H1 (cell line): ENCODE data around the gene MAP3K10. TPM values are rescaled to one million over a fixed set of nuclear protein-coding genes. Genes with fewer than 3 reads are reported as not detected.

Experiments used
- CTCF ChIA-PET: fragments of 300-600 bp; sonication (Branson Sonifier 250); formaldehyde crosslinking; loops from one replicate; lab custom pipeline; 2021; ENCODE audit not compliant: partially characterized antibody; lab: Charles Lee
- POLR2A ChIA-PET: fragments of 300-600 bp; sonication (Branson Sonifier 250); formaldehyde crosslinking; loops from one replicate; lab custom pipeline; 2021; ENCODE audit warnings: inconsistent platforms; ENCODE audit not compliant: partially characterized antibody; lab: Charles Lee
- DNase-seq, 2 experiments: peaks; one replicate each; pipeline versions ENCODE4 v3.0.0 to v3.0.0-alpha.2; 2010 to 2022; ENCODE audit warnings: low spot score in 2 of 2, low read depth in 1 of 2, mixed read lengths in 1 of 2
- FAIRE-seq: peaks from 2 replicates; lab custom pipeline; 2011; peaks lifted over from hg19 to GRCh38; lab: Jason Lieb, UNC
- H2AFZ ChIP-seq: 2 replicates; pipeline ENCODE4 v1.8.1; 2012; ENCODE audit warnings: low read length, inconsistent platforms
- H2AK5ac ChIP-seq: 2 replicates; pipeline ENCODE4 v1.6.1; 2013; ENCODE audit warnings: low read depth, low read length
- H2BK120ac ChIP-seq: replicated peaks from 2 replicates; pipeline ENCODE3; 2013; ENCODE audit warnings: low read depth, low read length, inconsistent platforms
- H2BK12ac ChIP-seq: 2 replicates; pipeline ENCODE4 v1.6.1; 2013; ENCODE audit warnings: low read depth, low read length
- H2BK15ac ChIP-seq: 2 replicates; pipeline ENCODE4 v1.6.1; 2013; ENCODE audit warnings: low read length
- H2BK20ac ChIP-seq: 2 replicates; pipeline ENCODE4 v1.6.1; 2013; ENCODE audit warnings: low read length
- H2BK5ac ChIP-seq: 2 replicates; pipeline ENCODE4 v1.6.1; 2013; ENCODE audit warnings: low read depth, low read length
- H3K14ac ChIP-seq: 2 replicates; pipeline ENCODE4 v1.6.1; 2013; ENCODE audit warnings: inconsistent platforms; ENCODE audit not compliant: insufficient read length
- H3K18ac ChIP-seq: 2 replicates; pipeline ENCODE4 v1.6.1; 2013; ENCODE audit warnings: low read length; ENCODE audit errors: extremely low read depth
- H3K23ac ChIP-seq: 2 replicates; pipeline ENCODE4 v1.6.1; 2013; ENCODE audit warnings: inconsistent platforms; ENCODE audit not compliant: insufficient read length
- H3K23me2 ChIP-seq: 2 replicates; pipeline ENCODE4 v1.6.1; 2013; ENCODE audit warnings: low read depth, low read length
- H3K27ac ChIP-seq: 2 replicates; pipeline ENCODE4 v1.6.1; 2011; ENCODE audit warnings: low read depth, low read length, inconsistent platforms
- H3K27me3 ChIP-seq, 4 experiments: replicated peaks in 1 of 4; 1 replicate in 1 of 4; 2 replicates in 3 of 4; pipeline versions ENCODE4 v1.6.1 to v1.8.1; 2011 to 2013; ENCODE audit warnings: low read length in 3 of 4, mild to moderate bottlenecking in 3 of 4, inconsistent platforms in 2 of 4, mixed read lengths in 2 of 4, moderate library complexity in 1 of 4; ENCODE audit not compliant: control insufficient read depth in 3 of 4, insufficient read depth in 3 of 4; ENCODE audit errors: extremely low read depth in 1 of 4
- H3K36me3 ChIP-seq, 4 experiments: 2 replicates each; pipeline versions ENCODE4 v1.6.1 to v1.8.1; 2011 to 2013; ENCODE audit warnings: mild to moderate bottlenecking in 4 of 4, low read length in 3 of 4, moderate library complexity in 2 of 4, control low read depth in 1 of 4, inconsistent platforms in 1 of 4; ENCODE audit not compliant: insufficient read depth in 4 of 4, control insufficient read depth in 2 of 4
- H3K4ac ChIP-seq: replicated peaks from 2 replicates; pipeline ENCODE3; 2013; ENCODE audit warnings: low read length, low read depth, mixed read lengths, inconsistent platforms; ENCODE audit not compliant: insufficient read length
- H3K4me1 ChIP-seq, 4 experiments: replicated peaks in 1 of 4; 1 replicate in 1 of 4; 2 replicates in 3 of 4; pipeline versions ENCODE4 v1.6.1 to v1.8.1; 2011 to 2013; ENCODE audit warnings: low read length in 3 of 4, inconsistent platforms in 2 of 4, mixed read lengths in 1 of 4; ENCODE audit not compliant: insufficient read depth in 4 of 4, control insufficient read depth in 3 of 4
- H3K4me2 ChIP-seq, 2 experiments: 2 replicates each; pipeline versions ENCODE4 v1.6.1 to v1.8.1; 2011 to 2013; ENCODE audit warnings: low read depth in 2 of 2, low read length in 2 of 2, control low read depth in 1 of 2, inconsistent platforms in 1 of 2, mild to moderate bottlenecking in 1 of 2; ENCODE audit not compliant: insufficient read depth in 1 of 2
- H3K4me3 ChIP-seq, 4 experiments: fragments of 200-600, 300-600 bp in 1 of 4; sonication (generic), shearing (Covaris generic), sonication (Bioruptor Twin) in 1 of 4; 2 replicates each; pipeline versions ENCODE4 v1.5.1 to v1.8.1; 2011 to 2016; ENCODE audit warnings: low read length in 4 of 4, low read depth in 3 of 4, control low read depth in 2 of 4, inconsistent platforms in 2 of 4, mild to moderate bottlenecking in 2 of 4, mixed read lengths in 1 of 4, moderate library complexity in 1 of 4; ENCODE audit not compliant: insufficient read depth in 2 of 4; ENCODE audit errors: extremely low read depth in 1 of 4
- H3K56ac ChIP-seq: replicated peaks from 2 replicates; pipeline ENCODE3; 2013; ENCODE audit warnings: low read depth, mild to moderate bottlenecking, mixed read lengths, low read length, inconsistent platforms; ENCODE audit not compliant: insufficient read length
- H3K79me1 ChIP-seq: 2 replicates; pipeline ENCODE4 v1.6.1; 2013; ENCODE audit warnings: low read depth, low read length, control low read depth
- H3K79me2 ChIP-seq, 2 experiments: 2 replicates each; pipeline versions ENCODE4 v1.6.1 to v1.8.1; 2012 to 2013; ENCODE audit warnings: low read length in 2 of 2, mild to moderate bottlenecking in 2 of 2, inconsistent platforms in 1 of 2; ENCODE audit not compliant: insufficient read depth in 2 of 2, control insufficient read depth in 1 of 2
- H3K9ac ChIP-seq, 4 experiments: replicated peaks in 1 of 4; 1 replicate in 1 of 4; 2 replicates in 3 of 4; pipeline versions ENCODE4 v1.6.1 to v1.8.1; 2011 to 2013; ENCODE audit warnings: low read depth in 3 of 4, low read length in 3 of 4, control low read depth in 2 of 4, mild to moderate bottlenecking in 2 of 4, moderate library complexity in 2 of 4, inconsistent platforms in 1 of 4; ENCODE audit errors: extremely low read depth in 1 of 4
- H3K9me3 ChIP-seq, 2 experiments: 2 replicates each; pipeline versions ENCODE4 v1.6.1 to v1.8.1; 2012 to 2013; ENCODE audit warnings: mild to moderate bottlenecking in 2 of 2, moderate library complexity in 2 of 2, control low read depth in 1 of 2, inconsistent platforms in 1 of 2, low read depth in 1 of 2, low read length in 1 of 2, mixed read lengths in 1 of 2; ENCODE audit not compliant: insufficient read depth in 2 of 2
- H4K20me1 ChIP-seq, 2 experiments: replicated peaks in 1 of 2; 2 replicates each; pipeline versions ENCODE3 to v1.8.1; 2011 to 2013; ENCODE audit warnings: inconsistent platforms in 2 of 2, low read length in 2 of 2, mild to moderate bottlenecking in 1 of 2; ENCODE audit not compliant: insufficient read depth in 2 of 2, control insufficient read depth in 1 of 2
- H4K5ac ChIP-seq: 2 replicates; pipeline ENCODE4 v1.6.1; 2013; ENCODE audit warnings: low read length, low read depth, mixed read lengths, inconsistent platforms; ENCODE audit not compliant: insufficient read length
- H4K8ac ChIP-seq: 2 replicates; pipeline ENCODE4 v1.8.0; 2013; ENCODE audit warnings: mild to moderate bottlenecking, moderate library complexity, low read length, inconsistent platforms; ENCODE audit not compliant: insufficient read depth; ENCODE audit errors: extremely low read depth
- H4K91ac ChIP-seq: replicated peaks from 2 replicates; pipeline ENCODE3; 2013; ENCODE audit warnings: low read length, mixed read lengths, inconsistent platforms; ENCODE audit not compliant: insufficient read length
- CHD1 ChIP-seq: IDR thresholded peaks from 2 replicates; pipeline ENCODE4 v1.6.1; 2012; ENCODE audit warnings: low read depth, low read length, improper control_type of control experiment
- JUN ChIP-seq: IDR thresholded peaks from 2 replicates; pipeline ENCODE4 v1.6.1; 2011; ENCODE audit warnings: low read depth, mild to moderate bottlenecking, improper control_type of control experiment, low read length
- ZNF274 ChIP-seq: IDR thresholded peaks from 2 replicates; pipeline ENCODE4 v1.7.0; 2012; ENCODE audit warnings: low read length, borderline replicate concordance; ENCODE audit errors: extremely low read depth
- WGBS, 2 experiments: shearing (Covaris generic) in 1 of 2; methylation state at CpG; one replicate each; pipeline versions ENCODE4 v1.1.6 to v1.1.7; 2013 to 2015; ENCODE audit warnings: low lambda C conversion rate in 2 of 2, mixed read lengths in 2 of 2, inconsistent platforms in 1 of 2, low coverage in 1 of 2, missing lambda C conversion rate in 1 of 2; ENCODE audit not compliant: insufficient replicate concordance in 2 of 2, insufficient coverage in 1 of 2, insufficient read length in 1 of 2; ENCODE audit errors: extremely low coverage in 1 of 2, missing lambda C conversion rate in 1 of 2; 5-methylcytosine and 5-hydroxymethylcytosine counted together
- polyA plus RNA-seq, 7 experiments: library from polyadenylated mRNA; depleted of rRNA in 3 of 7; stranded (reverse) in 5 of 7; unstranded in 2 of 7; fragments of >200 nt in 5 of 7; fragments of 200-250 nt in 2 of 7; gene quantifications; 1 replicate in 5 of 7; 2 replicates in 1 of 7; 4 replicates in 1 of 7; pipeline versions ENCODE4 v1.2.1 to v1.2.3, GENCODE V29; 2011 to 2013; ENCODE audit warnings: missing spikeins in 2 of 7, mixed read lengths in 2 of 7
- total RNA-seq: library from RNA; stranded (reverse); fragmentation: NEBNext Ultra II Directional; extraction: Animal tissue kit (Norgen Biotek cat#: 25700); gene quantifications from 2 replicates; pipeline ENCODE4 v1.2.1, GENCODE V29; 2021

MAP3K10 gene
- total and polyA plus RNA-seq, 2 of the 8 experiments (the other 6 are each of a cell fraction or from before 2014, with no cell fraction given), result 4.9 to 15.9 TPM

DNA sequence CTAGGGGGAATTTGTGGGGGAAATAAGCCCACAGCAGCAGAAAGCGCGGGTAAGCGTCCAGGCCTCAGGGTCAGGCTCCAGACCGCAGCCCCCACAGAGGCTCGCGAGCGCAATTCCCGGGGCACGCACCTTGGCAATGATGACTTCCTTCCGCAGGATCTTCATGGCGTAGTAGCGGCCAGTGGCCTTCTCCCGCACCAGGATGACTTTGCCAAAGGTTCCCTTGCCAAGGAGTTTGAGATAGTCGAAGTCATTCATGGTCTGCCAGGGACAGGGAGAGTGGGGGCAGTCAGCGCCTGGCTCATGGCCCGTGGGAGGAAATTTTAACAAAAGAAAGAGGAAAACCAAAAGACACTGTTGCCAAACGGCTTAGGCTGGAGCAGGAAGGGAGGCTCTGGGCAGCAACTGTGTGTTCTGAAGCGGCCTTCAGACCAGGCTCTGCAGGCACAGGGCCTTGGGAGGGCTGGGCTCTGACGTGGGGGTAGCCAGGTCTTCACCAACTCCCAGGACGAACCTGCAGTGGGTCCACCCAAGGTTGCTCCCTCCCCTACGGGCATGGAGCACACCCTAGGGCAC lies 50.7 kb downstream of the MAP3K10 start:
- no peak overlapping the region for H2AK5ac ChIP-seq
- H3K79me1 ChIP-seq, result peaks cover 5% of the 10 kb centered on the region
- H2AFZ ChIP-seq, result no peak overlapping the region
- H3K4ac ChIP-seq, result no peak overlapping the region
- no peak for DNase-seq
- no peaks in the 10 kb centered on the region; a peak in 1 of 7 replicates for H3K4me1 ChIP-seq
- ChIA-PET CTCF (interaction anchor here (0.6 to 1.8 kb wide), 3 partner anchors 8 to 51 kb away, joined by 3 to 6 read pairs (median 6); no protein-coding TSS in a partner anchor), POLR2A (interaction anchor here (1.4 kb wide), 2 partner anchors 15 to 39 kb away, joined by 3 to 4 read pairs; partner anchors contain the start of gene CCNP)
- H3K4me3 ChIP-seq, result no peak overlapping the region
- no peak overlapping the region for H2BK5ac ChIP-seq
- no peak overlapping the region for H3K14ac ChIP-seq
- no peak overlapping the region for H3K9ac ChIP-seq
- no peak overlapping the region for H2BK120ac ChIP-seq
- H2BK12ac ChIP-seq, result no peak overlapping the region
- no peak overlapping the region for H2BK15ac ChIP-seq
- H4K20me1 ChIP-seq, result peaks cover 2 to 7% of the 10 kb centered on the region in 2 experiments
- no peak overlapping the region for H4K5ac ChIP-seq
- no peak overlapping the region for H3K27ac ChIP-seq
- no peak overlapping the region for H3K56ac ChIP-seq
- no peaks in the 10 kb centered on the region for H3K27me3 ChIP-seq
- H3K9me3 ChIP-seq, result no peaks in the 10 kb centered on the region
- no peaks in the 10 kb centered on the region for H3K23me2 ChIP-seq
- peaks cover 4 to 29% (median 10%) of the 10 kb centered on the region in 4 experiments; a peak in 5 of 8 replicates for H3K36me3 ChIP-seq
- no peak overlapping the region for H3K18ac ChIP-seq
- H4K8ac ChIP-seq, result no peak overlapping the region; the same call in 1 of the 2 replicates
- no peak overlapping the region for H3K23ac ChIP-seq
- no peaks in the 10 kb centered on the region for H3K79me2 ChIP-seq
- no peak overlapping the region for H2BK20ac ChIP-seq
- no peak overlapping the region for H3K4me2 ChIP-seq
- no peak for FAIRE-seq
- 89% methylated on average over 20 of the region's 21 CpGs; no CpG with 5 or more reads in 1 of the 2 experiments for WGBS, 2 experiments
- H4K91ac ChIP-seq, result no peak overlapping the region
- TF ChIP-seq ZNF274 (no peak), CHD1 (no peak), JUN (no peak)
